A673 (cell line): Measurements from ENCODE around the gene ARHGAP24. TPM values are rescaled to one million over a fixed set of nuclear protein-coding genes. Genes with fewer than 3 reads are reported as not detected.

Experiments used
- BruUV-seq: library from RNA; stranded (reverse); fragments of 400-500 nt; replicated peaks from 2 replicates; lab custom pipeline; 2021; lab: Mats Ljungman, UMichigan
- CTCF ChIA-PET: fragments of 300-600 bp; sonication (Branson Sonifier 250); formaldehyde crosslinking; loops from one replicate; lab custom pipeline; 2022; ENCODE audit warnings: antibody characterized with exemption; lab: Charles Lee
- POLR2A ChIA-PET: fragments of 300-600 bp; sonication (Branson Sonifier 250); formaldehyde crosslinking; loops from one replicate; lab custom pipeline; 2022; ENCODE audit warnings: antibody characterized with exemption; ENCODE audit not compliant: low non-redundant PET; lab: Charles Lee
- DNase-seq: peaks from one replicate; pipeline ENCODE4 v3.0.0-alpha.2; 2015; ENCODE audit warnings: low spot score
- H3K27ac ChIP-seq: fragments of 200-600 bp; sonication (generic); 2 replicates; pipeline ENCODE4 v1.5.1; 2016; ENCODE audit warnings: mixed run types, low read depth, mild to moderate bottlenecking, mixed read lengths, antibody characterized with exemption, low read length; ENCODE audit not compliant: poor library complexity, severe bottlenecking
- H3K27me3 ChIP-seq: fragments of 200-600 bp; sonication (generic); replicated peaks from 2 replicates; pipeline ENCODE4 v1.6.1; 2017; ENCODE audit warnings: mixed run types, low read depth, mild to moderate bottlenecking, mixed read lengths, antibody characterized with exemption, low read length; ENCODE audit not compliant: insufficient read depth, poor library complexity
- H3K36me3 ChIP-seq: fragments of 200-600 bp; sonication (generic); 2 replicates; pipeline ENCODE4 v1.6.1; 2016; ENCODE audit warnings: mixed run types, mild to moderate bottlenecking, mixed read lengths, antibody characterized with exemption, low read length; ENCODE audit not compliant: insufficient read depth, poor library complexity, severe bottlenecking
- H3K4me1 ChIP-seq: fragments of 200-600 bp; sonication (generic); 2 replicates; pipeline ENCODE4 v1.6.1; 2017; ENCODE audit warnings: mixed run types, mild to moderate bottlenecking, mixed read lengths, antibody characterized with exemption, low read length; ENCODE audit not compliant: insufficient read depth, poor library complexity, severe bottlenecking
- H3K4me3 ChIP-seq: fragments of 200-600 bp; sonication (generic); 2 replicates; pipeline ENCODE4 v1.5.1; 2016; ENCODE audit warnings: low read depth, mixed run types, mild to moderate bottlenecking, mixed read lengths, low read length; ENCODE audit not compliant: poor library complexity, severe bottlenecking
- H3K9me3 ChIP-seq: fragments of 200-600 bp; sonication (generic); 2 replicates; pipeline ENCODE4 v1.6.1; 2016; ENCODE audit warnings: mixed run types, low read depth, mild to moderate bottlenecking, mixed read lengths, antibody characterized with exemption, low read length; ENCODE audit not compliant: poor library complexity, severe bottlenecking
- CTCF ChIP-seq: fragments of 300-800, 200-600 bp; sonication (generic); conservative IDR thresholded peaks from 2 replicates; pipeline ENCODE4 v1.5.1; 2017; ENCODE audit warnings: low read depth, mild to moderate bottlenecking, antibody characterized with exemption, low read length, moderate library complexity, mixed read lengths
- EZH2 ChIP-seq: fragments of 200-600 bp; sonication (generic); IDR thresholded peaks from 2 replicates; pipeline ENCODE4 v1.6.1; 2017; ENCODE audit warnings: borderline replicate concordance, low read depth, mild to moderate bottlenecking, mixed read lengths, antibody characterized with exemption, low read length; ENCODE audit not compliant: poor library complexity, severe bottlenecking
- intact Hi-C: fragments of 100-400 bp; cut with micrococcal nuclease; formaldehyde crosslinking; loops from one replicate; pipeline ENCODE4 v1.10.0; 2022; ENCODE audit not compliant: unreplicated experiment
- total RNA-seq: library from RNA; stranded (reverse); gene quantifications from 2 replicates; pipeline ENCODE4 v1.2.3, GENCODE V29; 2021

The ARHGAP24 gene
- total RNA-seq, 1 experiment from 2014 or later: 5.8 TPM

- Histone ChIP-seq H3K4me1 (peaks cover 10% of the 10 kb centered on the region), H3K9me3 (no peaks in the 10 kb centered on the region), H3K27me3 (no peaks in the 10 kb centered on the region), H3K36me3 (no peaks in the 10 kb centered on the region), H3K27ac (no peak overlapping the region), H3K4me3 (no peak overlapping the region)
- no TSS peak for BruUV-seq
- TF ChIP-seq EZH2: no peak
- POLR2A ChIA-PET: no interaction called here
- intact Hi-C loops: no loop called here
- no peak for DNase-seq
- CTCF ChIA-PET: no interaction called here
Observed at GRCh38 chr4:85488416-85488815, 13.5 kb downstream of the ARHGAP24 start.

GRCh38 chr4:85489273-85489981 is 14.5 kb downstream of the ARHGAP24 start:
- H3K4me3 ChIP-seq: no peak overlapping the region
- H3K27ac ChIP-seq: no peak overlapping the region
- intact Hi-C loops: no loop called here
- H3K9me3 ChIP-seq: no peaks in the 10 kb centered on the region
- DNase-seq: no peak
- TF ChIP-seq CTCF: no peak
- TF ChIP-seq EZH2: no peak
- H3K4me1 ChIP-seq: peaks cover 10% of the 10 kb centered on the region
- H3K36me3 ChIP-seq: no peaks in the 10 kb centered on the region
- ChIA-PET CTCF (no interaction called here), POLR2A (no interaction called here)
- no peaks in the 10 kb centered on the region for H3K27me3 ChIP-seq
- BruUV-seq: no TSS peak

- no peak for DNase-seq
- ChIA-PET POLR2A (no interaction called here), CTCF (no interaction called here)
- Histone ChIP-seq H3K9me3 (no peaks in the 10 kb centered on the region), H3K4me1 (peaks cover 10% of the 10 kb centered on the region), H3K36me3 (no peaks in the 10 kb centered on the region), H3K4me3 (no peak overlapping the region), H3K27me3 (no peaks in the 10 kb centered on the region), H3K27ac (no peak overlapping the region)
- TF ChIP-seq CTCF (no peak), EZH2 (no peak)
- no TSS peak for BruUV-seq
- intact Hi-C loops: loop anchor here (10.0 kb wide), 1 partner anchor 253 kb away; no protein-coding TSS in a partner anchor
Observed at GRCh38 chr4:85491527-85491926, 16.6 kb downstream of the ARHGAP24 start.

- BruUV-seq: no TSS peak
Observed at GRCh38 chr4:85492336-85492735, 17.4 kb downstream of the ARHGAP24 start.

More at GRCh38 chr4:85492336-85492735, 17.4 kb downstream of the ARHGAP24 start:
- H3K27me3 ChIP-seq: no peaks in the 10 kb centered on the region
- ChIA-PET POLR2A (no interaction called here), CTCF (no interaction called here)
- no peaks in the 10 kb centered on the region for H3K9me3 ChIP-seq
- peaks cover 12% of the 10 kb centered on the region for H3K4me1 ChIP-seq
- no peak for TF ChIP-seq EZH2
- no peak for TF ChIP-seq CTCF
- H3K36me3 ChIP-seq: no peaks in the 10 kb centered on the region
- no peak for DNase-seq
- intact Hi-C loops: loop anchor here (10.0 kb wide), 1 partner anchor 252 kb away; no protein-coding TSS in a partner anchor
- no peak overlapping the region for H3K4me3 ChIP-seq
- no peak overlapping the region for H3K27ac ChIP-seq
